Neuronal stem cell (in vitro differentiated cells): ENCODE results near the gene KLHL22.
A peak's percentile ranks its signal among the peaks of the same experiment; 100 is the strongest.

Experiments
- DNase-seq: peaks from one replicate; pipeline ENCODE4 v3.0.0-alpha.2; 2013; ENCODE audit warnings: low spot score
- H2AFZ ChIP-seq: one replicate; pipeline ENCODE4 v1.6.1; 2013; ENCODE audit warnings: mild to moderate bottlenecking, low read length, inconsistent platforms
- H2AK5ac ChIP-seq: 2 replicates; pipeline ENCODE4 v1.6.1; 2013; ENCODE audit warnings: low read depth, mild to moderate bottlenecking, inconsistent platforms, low read length, moderate library complexity, mixed read lengths
- H2BK120ac ChIP-seq: 2 replicates; pipeline ENCODE4 v1.6.1; 2013; ENCODE audit warnings: low read depth, mild to moderate bottlenecking, inconsistent platforms, low read length, moderate library complexity, mixed read lengths
- H2BK12ac ChIP-seq: one replicate; pipeline ENCODE4 v1.6.1; 2013; ENCODE audit warnings: low read length, inconsistent platforms
- H2BK15ac ChIP-seq: 2 replicates; pipeline ENCODE4 v1.6.1; 2013; ENCODE audit warnings: mild to moderate bottlenecking, low read length, inconsistent platforms, mixed read lengths
- H2BK5ac ChIP-seq: one replicate; pipeline ENCODE4 v1.6.1; 2013; ENCODE audit warnings: inconsistent platforms, mild to moderate bottlenecking, low read length, moderate library complexity
- H3K14ac ChIP-seq: one replicate; pipeline ENCODE4 v1.6.1; 2013; ENCODE audit warnings: low read length, inconsistent platforms
- H3K18ac ChIP-seq: 2 replicates; pipeline ENCODE4 v1.6.1; 2013; ENCODE audit warnings: low read length, inconsistent platforms
- H3K23ac ChIP-seq: 2 replicates; pipeline ENCODE4 v1.6.1; 2013; ENCODE audit warnings: low read depth, mild to moderate bottlenecking, mixed read lengths, low read length, inconsistent platforms; ENCODE audit not compliant: poor library complexity
- H3K27ac ChIP-seq: replicated peaks from 3 replicates; pipeline ENCODE4 v1.5.1; 2013; ENCODE audit warnings: low read length, inconsistent platforms
- H3K27me3 ChIP-seq, 3 experiments: 2 replicates each; pipeline ENCODE4 v1.6.1; 2013; ENCODE audit warnings: low read length in 3 of 3, mild to moderate bottlenecking in 2 of 3, inconsistent platforms in 1 of 3, low read depth in 1 of 3, mixed read lengths in 1 of 3, moderate library complexity in 1 of 3; ENCODE audit not compliant: control insufficient read depth in 3 of 3, insufficient read depth in 3 of 3
- H3K36me3 ChIP-seq, 2 donors: replicated peaks in 1 of 2; 2 replicates each; pipeline ENCODE4 v1.6.1; 2013; ENCODE audit warnings: low read length in 2 of 2; ENCODE audit not compliant: control insufficient read depth in 2 of 2, insufficient read depth in 2 of 2
- H3K4ac ChIP-seq: 2 replicates; pipeline ENCODE4 v1.6.1; 2013; ENCODE audit warnings: inconsistent platforms, mild to moderate bottlenecking, low read length, moderate library complexity
- H3K4me1 ChIP-seq, 2 donors: 1 replicate in 1 of 2; 2 replicates in 1 of 2; pipeline ENCODE4 v1.6.1; 2013; ENCODE audit warnings: low read length in 2 of 2, low read depth in 1 of 2; ENCODE audit not compliant: control insufficient read depth in 2 of 2, insufficient read depth in 1 of 2
- H3K4me2 ChIP-seq: one replicate; pipeline ENCODE4 v1.6.1; 2013; ENCODE audit warnings: mild to moderate bottlenecking, low read length, inconsistent platforms; ENCODE audit not compliant: insufficient read depth, poor library complexity, severe bottlenecking
- H3K4me3 ChIP-seq, 2 donors: 2 replicates each; pipeline ENCODE4 v1.5.1; 2013; ENCODE audit warnings: low read length in 2 of 2, mild to moderate bottlenecking in 2 of 2, inconsistent platforms in 1 of 2, moderate library complexity in 1 of 2
- H3K79me1 ChIP-seq: one replicate; pipeline ENCODE4 v1.6.1; 2013; ENCODE audit warnings: low read depth, mild to moderate bottlenecking, inconsistent platforms, low read length, moderate library complexity
- H3K9ac ChIP-seq: one replicate; pipeline ENCODE4 v1.6.1; 2013; ENCODE audit warnings: mild to moderate bottlenecking, low read depth, low read length, inconsistent platforms; ENCODE audit not compliant: poor library complexity
- H3K9me3 ChIP-seq, 2 donors: replicated peaks in 1 of 2; 2 replicates each; pipeline versions ENCODE3 to v1.6.1; 2013; ENCODE audit warnings: low read length in 2 of 2, mild to moderate bottlenecking in 2 of 2, inconsistent platforms in 1 of 2, low read depth in 1 of 2, mixed read lengths in 1 of 2, moderate library complexity in 1 of 2; ENCODE audit not compliant: control insufficient read depth in 2 of 2, insufficient read depth in 1 of 2
- H4K8ac ChIP-seq: one replicate; pipeline ENCODE4 v1.6.1; 2013; ENCODE audit warnings: low read depth, mild to moderate bottlenecking, inconsistent platforms, low read length, moderate library complexity
- H4K91ac ChIP-seq: one replicate; pipeline ENCODE4 v1.6.1; 2013; ENCODE audit warnings: low read length, low read depth, mild to moderate bottlenecking, inconsistent platforms; ENCODE audit not compliant: poor library complexity
- WGBS, 2 donors: extraction: QIAGEN DNeasy Blood & Tissue Kit; methylation state at CpG; one replicate each; pipeline ENCODE4 v1.1.7; 2013; ENCODE audit warnings: missing lambda C conversion rate in 2 of 2, mixed read lengths in 1 of 2; ENCODE audit not compliant: insufficient read length in 2 of 2, insufficient replicate concordance in 1 of 2; ENCODE audit errors: extremely low coverage in 2 of 2; 5-methylcytosine and 5-hydroxymethylcytosine counted together

KLHL22 gene

GRCh38 chr22:20395907-20396287 lies 99.7 kb downstream of the KLHL22 start:
- no peaks in the 10 kb centered on the region for H3K27me3 ChIP-seq
- H3K4me3 ChIP-seq: peak overlapping the region in 1 of 2 donors; percentile 74
- H2AK5ac ChIP-seq: no peak overlapping the region
- no peak overlapping the region for H2BK120ac ChIP-seq
- H2BK5ac ChIP-seq: no peak overlapping the region
- H3K9ac ChIP-seq: no peak overlapping the region
- peaks cover 9 to 10% of the 10 kb centered on the region in 2 donors for H3K4me1 ChIP-seq
- peaks cover 10% of the 10 kb centered on the region for H3K79me1 ChIP-seq
- no peak overlapping the region for H3K27ac ChIP-seq
- H3K14ac ChIP-seq: no peak overlapping the region
- H4K91ac ChIP-seq: no peak overlapping the region
- no CpG with 5 or more reads among the region's 2 CpGs for WGBS, 2 donors
- H3K4me2 ChIP-seq: no peak overlapping the region
- no peak overlapping the region for H2AFZ ChIP-seq
- no peak overlapping the region for H2BK15ac ChIP-seq
- peaks cover 5 to 46% of the 10 kb centered on the region in 2 donors for H3K36me3 ChIP-seq
- H3K18ac ChIP-seq: no peak overlapping the region
- H3K23ac ChIP-seq: no peak overlapping the region
- no peak overlapping the region for H3K4ac ChIP-seq
- DNase-seq: no peak
- H2BK12ac ChIP-seq: no peak overlapping the region
- H3K9me3 ChIP-seq: peaks cover 0 to 7% of the 10 kb centered on the region in 2 donors
- no peak overlapping the region for H4K8ac ChIP-seq

GRCh38 chr22:20395181-20395906 lies 100.3 kb downstream of the KLHL22 start:
- Histone ChIP-seq H3K79me1 (peaks cover 8% of the 10 kb centered on the region), H4K91ac (no peak overlapping the region), H2AFZ (no peak overlapping the region), H2BK12ac (no peak overlapping the region), H3K4me3 (peak overlapping the region; percentile 19 to 74), H3K4ac (no peak overlapping the region), H3K4me1 (peaks cover 9 to 10% of the 10 kb centered on the region in 2 donors), H2BK5ac (no peak overlapping the region), H3K27me3 (no peaks in the 10 kb centered on the region), H2BK120ac (no peak overlapping the region), H3K14ac (no peak overlapping the region), H3K36me3 (peaks cover 2 to 41% of the 10 kb centered on the region in 2 donors), H3K4me2 (peak overlapping the region; percentile 63), H2AK5ac (peak overlapping the region; percentile 21), H3K9me3 (peaks cover 0 to 7% of the 10 kb centered on the region in 2 donors), H3K23ac (peak overlapping the region; percentile 21), H3K27ac (no peak overlapping the region), H3K18ac (no peak overlapping the region), H4K8ac (no peak overlapping the region), H3K9ac (peak overlapping the region; percentile 78), H2BK15ac (no peak overlapping the region)
- DNase-seq: no peak
- no CpG with 5 or more reads among the region's 20 CpGs for WGBS, 2 donors

GRCh38 chr22:20393705-20394476 lies 101.7 kb downstream of the KLHL22 start, which contains the start of gene ZNF74:
Gene ZNF74 (plus strand): TSS chr22:20394151. CDS start chr22:20394629, 478 bp downstream.
- peak within 1 kb of the TSS; percentile 68 for H2BK120ac ChIP-seq
- peak within 1 kb of the TSS; percentile 92 for H4K8ac ChIP-seq
- H3K4ac ChIP-seq: peak within 1 kb of the TSS; percentile 60
- peak within 1 kb of the TSS; percentile 95 for H3K9ac ChIP-seq
- H3K23ac ChIP-seq: peak within 1 kb of the TSS; percentile 100
- H2BK12ac ChIP-seq: peak within 1 kb of the TSS; percentile 50
- H2BK15ac ChIP-seq: peak within 1 kb of the TSS; percentile 62
- H2AFZ ChIP-seq: peak within 1 kb of the TSS; percentile 93
- H2AK5ac ChIP-seq: peak within 1 kb of the TSS; percentile 80
- no CpG with 5 or more reads among the region's 71 CpGs for WGBS, 2 donors
- peaks cover 0 to 7% of the 10 kb centered on the region in 2 donors for H3K9me3 ChIP-seq
- H3K14ac ChIP-seq: peak within 1 kb of the TSS; percentile 91
- no peak within 1 kb of the TSS for H2BK5ac ChIP-seq
- H3K4me2 ChIP-seq: peak within 1 kb of the TSS; percentile 63
- peak within 1 kb of the TSS; percentile 99 for H3K18ac ChIP-seq
- H3K4me3 ChIP-seq: peak within 1 kb of the TSS; percentile 74 to 91
- DNase-seq: peak; percentile 86
- peak within 1 kb of the TSS; percentile 65 for H3K27ac ChIP-seq
- peaks cover 9 to 10% of the 10 kb centered on the region in 2 donors for H3K4me1 ChIP-seq
- H3K27me3 ChIP-seq: no peaks in the 10 kb centered on the region
- H3K79me1 ChIP-seq: peaks cover 8% of the 10 kb centered on the region
- H3K36me3 ChIP-seq: peaks cover 0 to 29% of the 10 kb centered on the region in 2 donors
- peak within 1 kb of the TSS; percentile 3 for H4K91ac ChIP-seq
